Keratinocyte (primary cell): ENCODE data around the gene SLC12A8. TPM values are rescaled to one million over a fixed set of nuclear protein-coding genes. Genes with fewer than 3 reads are reported as not detected.
A peak's percentile ranks its signal among the peaks of the same experiment; 100 is the strongest.

Experiments
- DNase-seq: peaks from one replicate; pipeline ENCODE4 v3.0.0-alpha.2; 2011; ENCODE audit warnings: low read depth, missing footprints, low spot score
- FAIRE-seq: peaks from 2 replicates; lab custom pipeline; 2011; peaks lifted over from hg19 to GRCh38; lab: Jason Lieb, UNC
- H2AFZ ChIP-seq: 2 replicates; pipeline ENCODE4 v1.6.0; 2012; ENCODE audit warnings: low read length, control low read depth, inconsistent platforms; ENCODE audit not compliant: control insufficient read depth
- H3K27ac ChIP-seq: 2 replicates; pipeline ENCODE4 v1.5.1; 2011; ENCODE audit warnings: low read length; ENCODE audit not compliant: control insufficient read depth, insufficient read depth
- H3K27me3 ChIP-seq: 3 replicates; pipeline ENCODE4 v1.6.0; 2011; ENCODE audit warnings: low read length; ENCODE audit not compliant: control insufficient read depth, insufficient read depth; ENCODE audit errors: extremely low read depth
- H3K36me3 ChIP-seq, 2 experiments: 2 replicates in 1 of 2; 3 replicates in 1 of 2; pipeline ENCODE4 v1.5.1; 2011; ENCODE audit warnings: low read length in 2 of 2, mild to moderate bottlenecking in 1 of 2; ENCODE audit not compliant: control insufficient read depth in 2 of 2, insufficient read depth in 2 of 2; ENCODE audit errors: extremely low read depth in 1 of 2
- H3K4me1 ChIP-seq: 3 replicates; pipeline ENCODE4 v1.5.1; 2011; ENCODE audit warnings: low read length; ENCODE audit not compliant: control insufficient read depth, insufficient read depth; ENCODE audit errors: extremely low read depth
- H3K4me2 ChIP-seq: 3 replicates; pipeline ENCODE4 v1.6.0; 2011; ENCODE audit warnings: low read depth, low read length; ENCODE audit not compliant: control insufficient read depth, insufficient read depth; ENCODE audit errors: extremely low read depth
- H3K4me3 ChIP-seq, 3 experiments: fragments of 200-600 bp in 1 of 3; sonication (generic) in 1 of 3; 2 replicates in 2 of 3; 3 replicates in 1 of 3; pipeline ENCODE4 v1.5.1; 2011 to 2016; ENCODE audit warnings: low read length in 3 of 3, mild to moderate bottlenecking in 3 of 3, control low read depth in 2 of 3, inconsistent platforms in 1 of 3, low read depth in 1 of 3, mixed read lengths in 1 of 3, mixed run types in 1 of 3, moderate library complexity in 1 of 3; ENCODE audit not compliant: control insufficient read depth in 2 of 3, insufficient read depth in 2 of 3; ENCODE audit errors: extremely low read depth in 1 of 3
- H3K79me2 ChIP-seq: 2 replicates; pipeline ENCODE4 v1.6.0; 2012; ENCODE audit warnings: low read length; ENCODE audit not compliant: control insufficient read depth, insufficient read depth
- H3K9ac ChIP-seq: 3 replicates; pipeline ENCODE4 v1.6.0; 2011; ENCODE audit warnings: low read length; ENCODE audit not compliant: control insufficient read depth, insufficient read depth; ENCODE audit errors: extremely low read depth
- H3K9me1 ChIP-seq: 3 replicates; pipeline ENCODE4 v1.6.0; 2011; ENCODE audit warnings: low read length; ENCODE audit not compliant: control insufficient read depth, insufficient read depth; ENCODE audit errors: extremely low read depth
- H3K9me3 ChIP-seq: 2 replicates; pipeline ENCODE4 v1.5.1; 2012; ENCODE audit warnings: low read depth, low read length; ENCODE audit not compliant: control insufficient read depth
- H4K20me1 ChIP-seq: 3 replicates; pipeline ENCODE4 v1.6.0; 2011; ENCODE audit warnings: low read length; ENCODE audit not compliant: control insufficient read depth, insufficient read depth; ENCODE audit errors: extremely low read depth
- CTCF ChIP-seq, 3 experiments: IDR thresholded peaks in 1 of 3; conservative IDR thresholded peaks in 1 of 3; optimal IDR thresholded peaks in 1 of 3; 2 replicates in 2 of 3; 3 replicates in 1 of 3; pipeline versions ENCODE3 to v1.5.1; 2011; ENCODE audit warnings: low read length in 3 of 3, mild to moderate bottlenecking in 3 of 3, moderate library complexity in 2 of 3, control low read depth in 1 of 3, inconsistent platforms in 1 of 3; ENCODE audit not compliant: insufficient read depth in 2 of 3; ENCODE audit errors: extremely low read depth in 1 of 3
- EZH2 ChIP-seq: IDR thresholded peaks from one replicate; pipeline ENCODE4 v1.6.1; 2012; ENCODE audit warnings: inconsistent platforms, mild to moderate bottlenecking, low read length, moderate library complexity
- dilution Hi-C: fragments of 300-500 bp; cut with MboI; formaldehyde crosslinking; loops from one replicate; pipeline ENCODE4 v1.7.0; 2020; ENCODE audit warnings: low sequenced_read_pairs; ENCODE audit not compliant: extremely low pct_ligation_motif_present
- polyA plus RNA-seq, 5 experiments: library from polyadenylated mRNA; depleted of rRNA in 3 of 5; stranded (reverse) in 3 of 5; stranded (forward) in 1 of 5; unstranded in 1 of 5; fragments of >200 nt; gene quantifications; 1 replicate in 1 of 5; 2 replicates in 3 of 5; 3 replicates in 1 of 5; pipeline versions ENCODE4 v1.2.1 to v1.2.3, GENCODE V29; 2011 to 2012; ENCODE audit warnings: missing spikeins in 2 of 5, low read depth in 1 of 5, low replicate concordance in 1 of 5

The SLC12A8 gene
- polyA plus RNA-seq, 1 donor (not counting 4 experiments of a cell fraction or from before 2014, with no cell fraction given) = 6.9 TPM

- Histone ChIP-seq H3K9me3 (no peaks in the 10 kb centered on the region), H3K9me1 (no peaks in the 10 kb centered on the region), H3K27me3 (no peaks in the 10 kb centered on the region), H2AFZ (peak overlapping the region; percentile 12), H3K9ac (peak overlapping the region; percentile 9), H3K27ac (peak overlapping the region; percentile 29), H3K4me1 (peaks cover 16% of the 10 kb centered on the region), H4K20me1 (no peaks in the 10 kb centered on the region), H3K79me2 (no peaks in the 10 kb centered on the region), H3K4me3 (no peak overlapping the region), H3K36me3 (no peaks in the 10 kb centered on the region), H3K4me2 (peak overlapping the region; percentile 35)
- no peak for TF ChIP-seq EZH2
- DNase-seq = peak; percentile 23
- FAIRE-seq = no peak
- dilution Hi-C loops = no loop called here
Measured at GRCh38 chr3:125140011-125140817, 72.3 kb downstream of the SLC12A8 start.

GRCh38 chr3:125139386-125139785 lies 73.2 kb downstream of the SLC12A8 start:
- no peak for DNase-seq
- Histone ChIP-seq H3K9me3 (no peaks in the 10 kb centered on the region), H3K4me3 (no peak overlapping the region), H3K4me2 (no peak overlapping the region), H3K36me3 (peaks cover 0 to 3% of the 10 kb centered on the region in 2 experiments), H4K20me1 (no peaks in the 10 kb centered on the region), H3K4me1 (peaks cover 16% of the 10 kb centered on the region), H3K27me3 (no peaks in the 10 kb centered on the region), H3K27ac (no peak overlapping the region), H3K79me2 (no peaks in the 10 kb centered on the region), H2AFZ (no peak overlapping the region), H3K9ac (no peak overlapping the region), H3K9me1 (no peaks in the 10 kb centered on the region)
- dilution Hi-C loops = no loop called here
- TF ChIP-seq EZH2 = no peak
- no peak for TF ChIP-seq CTCF (optimal IDR thresholded peaks at IDR 0.05 in 1 of 3, IDR thresholded peaks at IDR 0.05 in 1 of 3, conservative IDR thresholded peaks at IDR 0.05 in 1 of 3; ENCODE audit: extremely low read depth in 1 of 3, insufficient read depth in 2 of 3, low read length in 3 of 3)
- FAIRE-seq = no peak
